ENCODE results near the gene HAUS2.

DNA sequence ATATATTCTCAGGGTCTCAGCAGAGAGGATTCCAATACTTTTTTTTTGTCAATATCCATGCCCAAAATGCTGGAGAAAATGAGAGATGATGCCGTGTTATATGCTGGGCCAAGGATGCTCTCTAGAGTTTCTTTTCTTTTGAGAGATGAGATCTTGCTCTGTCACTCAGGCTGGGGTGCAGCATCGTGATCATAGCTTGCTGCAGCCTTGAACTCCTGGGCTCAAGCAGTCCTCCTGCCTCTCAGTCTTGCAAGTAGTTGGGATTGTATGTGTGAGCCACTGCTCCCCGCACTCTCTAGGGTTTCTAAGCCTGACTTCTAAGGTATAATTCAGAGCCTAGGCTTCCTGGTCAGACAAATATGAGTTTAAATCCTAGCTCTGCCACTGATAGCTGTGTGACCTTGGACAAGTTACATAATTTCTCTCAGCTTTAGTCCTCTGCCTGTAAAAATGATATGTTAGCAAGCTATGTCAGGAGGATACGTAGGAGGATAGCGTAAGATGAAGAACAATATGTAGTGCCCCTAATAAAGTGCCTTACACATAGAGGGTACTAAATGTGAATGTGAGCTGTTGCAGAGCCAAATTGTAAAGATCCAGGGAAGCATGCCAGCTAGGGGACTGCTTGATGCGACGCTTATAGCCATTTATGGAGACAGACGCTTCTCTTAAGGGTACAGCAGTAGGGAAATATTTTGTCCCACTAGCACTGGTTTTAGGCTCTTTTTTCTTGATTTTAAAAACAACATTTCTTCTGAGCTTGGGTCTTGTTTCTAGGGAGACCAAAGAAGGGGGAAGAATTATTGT lies 34.1 kb downstream of the HAUS2 start:
- TF ChIP-seq, protein P1, sequence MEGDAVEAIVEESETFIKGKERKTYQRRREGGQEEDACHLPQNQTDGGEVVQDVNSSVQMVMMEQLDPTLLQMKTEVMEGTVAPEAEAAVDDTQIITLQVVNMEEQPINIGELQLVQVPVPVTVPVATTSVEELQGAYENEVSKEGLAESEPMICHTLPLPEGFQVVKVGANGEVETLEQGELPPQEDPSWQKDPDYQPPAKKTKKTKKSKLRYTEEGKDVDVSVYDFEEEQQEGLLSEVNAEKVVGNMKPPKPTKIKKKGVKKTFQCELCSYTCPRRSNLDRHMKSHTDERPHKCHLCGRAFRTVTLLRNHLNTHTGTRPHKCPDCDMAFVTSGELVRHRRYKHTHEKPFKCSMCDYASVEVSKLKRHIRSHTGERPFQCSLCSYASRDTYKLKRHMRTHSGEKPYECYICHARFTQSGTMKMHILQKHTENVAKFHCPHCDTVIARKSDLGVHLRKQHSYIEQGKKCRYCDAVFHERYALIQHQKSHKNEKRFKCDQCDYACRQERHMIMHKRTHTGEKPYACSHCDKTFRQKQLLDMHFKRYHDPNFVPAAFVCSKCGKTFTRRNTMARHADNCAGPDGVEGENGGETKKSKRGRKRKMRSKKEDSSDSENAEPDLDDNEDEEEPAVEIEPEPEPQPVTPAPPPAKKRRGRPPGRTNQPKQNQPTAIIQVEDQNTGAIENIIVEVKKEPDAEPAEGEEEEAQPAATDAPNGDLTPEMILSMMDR (IDR thresholded peaks at IDR 0.05) = no peak
- TF ChIP-seq EZH2 (IDR thresholded peaks at IDR 0.05) = no peak
- no peak for TF ChIP-seq EZH2phosphoT487 (IDR thresholded peaks at IDR 0.05)

Measured in neural progenitor cell (in vitro differentiated cells).